ENCODE measurements around the gene PACSIN3.

Gene PACSIN3

DNA sequence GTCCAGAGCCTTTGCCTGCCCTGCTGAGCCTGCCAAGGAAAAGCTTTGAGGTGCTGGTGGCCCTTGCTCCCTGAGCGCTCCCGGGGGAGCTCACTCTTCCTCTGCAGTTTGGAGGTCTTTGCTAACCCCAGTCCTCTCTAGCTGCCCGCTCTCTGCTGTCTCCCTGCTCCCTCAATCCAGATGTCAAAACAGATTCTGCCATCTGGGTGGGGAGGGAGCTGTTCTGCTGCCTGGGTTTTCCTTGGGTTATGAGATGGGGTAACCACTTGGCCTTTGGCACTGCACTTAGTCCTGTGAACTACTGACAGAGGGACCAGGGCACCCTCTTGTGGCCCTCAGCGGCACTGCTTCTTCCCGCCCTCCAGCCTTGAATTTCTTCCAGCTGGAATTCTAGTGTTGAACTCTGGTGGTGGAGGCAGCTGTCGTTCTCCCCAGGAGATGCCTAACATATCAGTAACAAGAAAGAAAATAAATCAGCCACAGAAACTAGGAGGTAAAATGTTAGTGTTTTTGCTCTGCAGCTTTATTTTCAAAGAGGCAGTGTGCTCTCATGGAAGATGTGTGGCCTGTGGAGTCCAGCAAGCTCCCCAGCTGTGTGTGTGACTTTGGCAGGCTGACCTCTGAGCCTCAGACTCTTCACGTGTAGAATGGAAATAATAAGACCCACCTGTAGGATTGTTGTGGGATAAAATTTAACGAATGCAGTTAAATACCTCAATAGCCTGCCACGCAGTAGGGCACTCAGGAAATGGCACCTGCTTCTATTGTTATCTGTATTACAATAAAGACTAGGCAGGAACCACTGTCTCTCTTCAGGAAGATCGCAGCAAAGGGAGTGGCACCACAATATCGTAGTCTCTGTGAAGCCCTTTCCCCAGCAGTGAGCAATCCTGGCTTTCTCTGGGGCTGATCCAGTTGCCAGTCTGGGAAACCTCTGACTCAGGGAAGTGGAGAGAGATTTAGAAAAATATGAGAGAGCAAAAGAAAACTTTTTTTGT lies 33.0 kb downstream of the PACSIN3 start:
- peak; percentile 90 for DNase-seq (ENCODE audit: low spot score)

DNA sequence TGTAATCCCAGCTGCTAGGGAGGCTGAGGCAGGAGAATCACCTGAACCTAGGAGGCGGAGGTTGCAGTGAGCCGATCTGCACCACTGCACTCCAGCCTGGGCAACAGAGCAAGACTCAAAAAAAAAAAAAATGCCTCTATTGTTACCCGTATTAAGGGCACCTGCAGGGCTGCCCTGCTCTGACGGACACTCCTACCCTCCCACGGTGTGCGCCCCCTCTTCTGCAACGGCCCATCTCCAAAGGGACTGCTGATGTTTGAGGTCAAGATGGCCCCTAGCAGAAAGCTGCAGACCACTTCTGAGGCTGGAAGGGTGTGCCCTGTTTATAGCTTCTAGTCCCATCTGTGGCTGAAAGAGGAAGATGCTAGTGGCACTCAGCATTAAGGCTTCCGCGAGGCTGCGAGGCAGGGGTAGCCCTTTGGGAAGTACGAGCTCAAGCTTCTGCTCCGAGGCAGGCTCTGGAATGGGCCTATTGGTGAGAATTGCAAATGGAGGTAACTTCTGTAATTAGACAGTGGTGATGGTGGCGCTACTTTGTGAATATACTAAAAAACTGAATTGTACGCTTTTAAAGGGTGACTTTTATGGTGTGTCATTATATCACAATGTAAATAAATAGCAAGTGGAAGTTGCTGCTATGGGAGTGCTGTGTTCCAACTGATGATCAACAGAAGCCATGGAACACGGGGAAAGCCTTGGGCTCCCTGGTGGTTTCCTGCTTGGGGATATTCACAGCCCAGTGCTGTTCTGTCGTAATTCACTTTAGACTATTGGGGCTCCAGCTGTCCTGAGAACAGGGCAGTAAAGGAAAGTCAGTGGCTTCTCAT lies 33.9 kb downstream of the PACSIN3 start:
- DNase-seq (ENCODE audit: low spot score) = no peak

DNA sequence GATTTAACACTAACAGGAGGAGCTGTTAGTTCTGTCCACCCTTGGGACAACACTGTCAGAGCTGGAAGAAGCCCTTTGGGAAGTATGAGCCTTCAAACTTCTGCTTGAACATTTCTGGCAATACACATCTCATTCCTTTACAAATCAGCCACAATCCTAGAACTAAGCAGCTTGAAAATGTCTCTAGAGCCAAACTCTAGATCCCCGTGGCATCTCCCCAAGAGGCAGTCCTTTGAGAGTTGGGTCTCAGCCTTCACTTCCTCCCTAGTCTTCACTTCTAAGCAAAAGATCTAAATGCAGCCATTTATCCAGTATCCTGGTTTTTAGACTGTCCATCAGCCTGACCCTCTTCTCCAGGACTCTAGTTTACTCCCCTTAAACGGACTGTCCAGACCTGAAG lies 36.5 kb downstream of the PACSIN3 start:
- DNase-seq (ENCODE audit: low spot score) = no peak

DNA sequence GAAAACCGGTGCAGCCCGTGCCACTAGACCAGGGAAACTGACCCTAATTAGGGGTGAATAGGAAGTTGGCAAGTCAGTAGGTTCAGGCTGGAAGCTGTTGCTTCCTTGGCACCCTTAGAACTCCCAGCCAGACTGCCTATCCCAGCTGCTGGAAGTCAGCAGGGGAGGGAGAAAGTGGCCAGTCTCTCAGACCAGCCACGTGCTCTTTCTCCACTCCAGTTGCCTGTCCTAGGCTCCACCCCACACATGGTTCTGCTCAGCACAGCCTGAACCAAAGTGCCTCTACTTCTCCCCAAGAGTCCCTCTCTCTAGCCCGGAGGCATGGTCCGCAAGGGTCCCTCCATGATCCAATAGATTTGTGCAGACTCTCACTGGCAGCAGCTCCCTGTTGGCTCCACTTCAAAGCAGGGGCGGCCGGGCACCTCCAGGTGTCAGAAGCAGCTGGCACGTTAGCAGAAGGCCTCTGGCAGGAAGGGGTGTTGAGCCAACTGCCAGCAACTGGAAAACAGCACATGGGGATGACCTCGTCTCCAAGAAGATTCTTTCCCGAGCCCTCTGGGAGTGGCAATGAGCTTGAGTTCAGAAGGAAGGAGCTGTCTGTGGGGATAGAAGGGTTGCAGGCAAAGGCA lies 37.2 kb downstream of the PACSIN3 start:
- DNase-seq (ENCODE audit: low spot score) = peak; percentile 61

DNA sequence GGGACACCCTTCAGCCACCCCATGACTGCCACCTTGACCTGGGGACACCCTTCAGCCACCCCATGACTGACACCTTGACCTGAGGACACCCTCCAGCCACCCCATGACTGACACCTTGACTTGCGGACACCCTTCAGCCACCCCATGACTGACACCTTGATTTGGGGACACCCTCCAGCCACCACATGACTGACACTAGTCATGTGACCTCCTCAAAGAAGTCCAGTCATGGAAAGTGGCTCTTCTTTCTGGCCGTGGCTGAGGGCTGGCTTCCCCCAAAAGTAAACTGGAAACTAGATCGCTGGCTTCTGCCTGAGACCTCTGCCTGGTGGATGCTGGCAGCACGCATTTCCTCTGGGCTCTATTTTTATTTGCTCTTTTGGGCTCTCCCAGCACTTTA lies 38.0 kb downstream of the PACSIN3 start:
- no peak for DNase-seq (ENCODE audit: low spot score)

DNA sequence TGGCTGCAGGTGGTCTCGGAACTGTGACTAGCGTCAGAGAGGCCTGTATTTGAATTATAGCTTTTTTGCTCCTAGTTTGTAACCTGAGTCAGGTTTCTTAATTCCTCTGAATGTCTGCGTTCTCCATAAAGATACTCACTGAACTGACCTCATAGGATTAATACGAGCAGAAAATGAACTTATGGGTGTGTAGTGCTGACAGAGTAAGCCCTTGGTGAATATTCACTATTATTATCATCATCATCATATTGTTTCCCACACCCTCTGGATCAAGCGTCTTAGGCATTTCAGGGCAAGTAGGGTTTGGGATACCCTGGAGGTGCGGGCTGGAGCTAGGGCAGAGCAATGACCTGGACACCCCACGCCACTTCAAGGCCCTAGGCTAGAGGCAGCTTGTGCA lies 38.6 kb downstream of the PACSIN3 start:
- DNase-seq (ENCODE audit: low spot score) = no peak

DNA sequence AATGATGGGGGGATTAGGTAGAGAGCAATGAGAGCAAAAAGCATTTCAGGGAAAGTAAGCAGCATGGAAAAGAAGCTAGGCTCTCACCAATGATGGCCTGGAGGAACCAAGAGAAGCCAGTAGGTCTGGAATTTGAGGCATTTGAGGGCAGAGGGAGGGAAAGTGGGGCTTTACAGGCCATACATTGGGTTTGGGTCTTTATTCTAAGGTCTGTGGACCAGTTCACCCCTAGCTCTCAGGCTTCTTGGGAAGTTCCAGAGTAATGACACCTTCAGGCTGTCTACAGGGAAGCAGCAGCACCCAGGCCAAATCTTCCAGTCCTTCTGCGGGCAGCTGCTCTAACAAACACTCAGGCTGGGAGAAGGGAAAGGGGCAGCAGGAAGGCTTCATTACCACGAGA lies 39.0 kb downstream of the PACSIN3 start:
- DNase-seq (ENCODE audit: low spot score) = no peak

DNA sequence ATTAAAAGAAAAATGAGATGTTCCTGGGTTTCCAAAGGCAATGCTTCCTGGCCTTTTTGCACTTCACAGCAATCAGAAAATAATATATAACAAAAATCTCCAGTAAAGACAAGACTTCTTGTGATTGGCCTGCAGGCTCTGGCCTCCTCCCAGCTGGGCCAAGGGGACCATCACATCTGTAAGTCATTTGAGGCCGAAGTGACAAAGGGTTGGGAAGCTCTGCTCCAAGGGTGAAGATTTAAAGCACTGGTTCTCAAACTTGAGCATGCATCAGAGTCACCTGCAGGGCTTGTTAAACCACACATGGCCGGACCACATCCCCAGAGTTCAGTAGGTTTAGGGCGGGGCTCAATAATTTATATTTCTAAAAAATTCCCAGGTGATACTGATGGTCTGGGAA lies 41.7 kb downstream of the PACSIN3 start:
- DNase-seq (ENCODE audit: low spot score) = no peak

DNA sequence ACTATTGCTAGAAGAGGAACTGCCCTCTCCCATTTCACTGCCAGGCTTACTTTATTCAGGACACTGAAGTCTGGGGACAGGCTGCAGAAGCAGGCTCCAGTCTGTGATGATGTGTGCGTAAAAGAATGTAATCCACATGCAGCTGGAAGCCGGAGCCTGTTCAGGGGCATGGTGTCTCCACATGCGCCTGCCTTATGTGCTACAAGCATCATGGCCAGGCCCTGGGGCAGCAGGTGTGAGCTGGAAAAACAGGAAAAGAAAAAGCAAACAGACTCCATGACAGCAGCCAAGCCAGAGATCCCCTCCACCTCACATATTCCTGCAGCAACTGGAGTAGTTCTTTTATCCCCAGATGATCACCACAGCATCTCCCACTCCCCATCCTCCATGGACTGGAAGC lies 42.9 kb downstream of the PACSIN3 start:
- no peak for DNase-seq (ENCODE audit: low spot score)

DNA sequence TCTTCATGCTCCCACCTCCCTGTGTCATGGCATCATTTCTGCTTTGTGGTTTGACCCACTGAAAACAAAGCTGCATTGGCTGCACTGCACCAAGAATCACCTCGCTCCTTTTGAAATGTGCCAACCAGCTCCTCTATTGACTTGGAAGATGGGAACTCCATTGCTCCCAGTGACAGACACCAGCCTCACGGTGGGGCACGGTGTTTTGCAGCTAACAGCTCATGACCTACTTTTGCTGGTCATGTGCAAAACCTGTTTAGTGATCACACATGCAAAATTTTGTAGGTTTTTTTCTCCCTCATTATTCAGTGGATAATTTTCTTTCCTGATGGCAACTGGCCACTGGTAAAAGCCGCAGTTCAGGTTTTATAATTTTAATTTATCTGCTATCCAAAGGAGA lies 46.4 kb downstream of the PACSIN3 start:
- no peak for DNase-seq (ENCODE audit: low spot score)

DNA sequence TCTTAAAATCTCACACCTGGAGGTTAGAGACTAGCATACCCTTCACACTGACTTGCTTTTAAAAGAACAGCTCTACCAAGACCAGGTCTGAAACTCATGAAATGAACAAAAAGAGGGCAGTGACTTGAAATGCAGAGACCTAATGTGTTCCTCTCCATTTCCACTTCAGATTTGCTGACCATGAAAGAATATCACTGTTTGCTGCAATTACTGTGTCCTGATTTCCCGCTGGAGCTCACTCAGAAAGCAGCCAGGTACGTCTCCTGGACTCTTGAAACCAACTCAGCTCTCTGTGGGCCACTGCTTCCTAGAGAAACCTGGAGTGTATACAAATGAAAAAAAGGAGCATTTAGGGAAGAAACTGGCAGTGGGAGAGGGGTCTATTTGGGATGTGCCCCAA lies 48.8 kb downstream of the PACSIN3 start:
- DNase-seq (ENCODE audit: low spot score) = no peak

DNA sequence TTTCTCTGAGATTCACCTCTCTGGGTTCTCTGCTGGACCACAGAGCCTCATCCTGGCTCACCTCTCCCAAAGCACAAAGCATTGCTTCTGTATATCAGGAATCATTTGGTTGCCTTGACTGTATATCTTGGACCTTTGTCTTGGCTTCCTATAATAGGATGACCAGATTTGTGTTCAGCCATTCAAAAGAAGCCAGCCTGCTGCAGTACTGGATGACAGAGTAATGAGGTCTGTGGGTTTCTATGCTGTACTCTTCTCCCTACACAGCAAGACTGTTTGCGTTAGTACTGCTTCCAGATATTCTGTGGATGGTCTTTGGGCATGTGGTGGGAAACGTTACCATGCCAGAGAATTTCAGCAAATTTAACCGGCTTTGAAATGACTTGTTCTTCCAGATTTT lies 49.3 kb downstream of the PACSIN3 start:
- no peak for DNase-seq (ENCODE audit: low spot score)

DNA sequence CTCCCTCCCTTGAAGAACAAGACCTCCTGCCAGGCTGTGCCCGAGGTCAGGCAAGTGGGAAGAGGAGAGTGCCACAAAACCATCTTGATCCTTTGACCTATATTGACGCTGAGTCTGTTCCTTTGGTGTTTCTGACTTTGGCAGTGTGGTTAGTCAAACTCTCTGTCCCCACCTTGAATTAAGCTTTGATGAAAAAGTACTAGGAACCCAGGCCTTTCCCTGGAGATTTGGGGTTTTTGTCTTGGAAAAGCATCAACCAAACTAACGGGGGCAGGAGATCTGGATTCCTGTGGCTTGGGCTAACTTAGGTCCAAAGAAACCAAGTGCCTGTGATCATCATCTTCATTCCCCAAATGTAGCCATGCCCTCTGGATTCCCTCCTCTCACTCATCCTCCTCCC lies 49.9 kb downstream of the PACSIN3 start:
- DNase-seq (ENCODE audit: low spot score) = no peak

DNA sequence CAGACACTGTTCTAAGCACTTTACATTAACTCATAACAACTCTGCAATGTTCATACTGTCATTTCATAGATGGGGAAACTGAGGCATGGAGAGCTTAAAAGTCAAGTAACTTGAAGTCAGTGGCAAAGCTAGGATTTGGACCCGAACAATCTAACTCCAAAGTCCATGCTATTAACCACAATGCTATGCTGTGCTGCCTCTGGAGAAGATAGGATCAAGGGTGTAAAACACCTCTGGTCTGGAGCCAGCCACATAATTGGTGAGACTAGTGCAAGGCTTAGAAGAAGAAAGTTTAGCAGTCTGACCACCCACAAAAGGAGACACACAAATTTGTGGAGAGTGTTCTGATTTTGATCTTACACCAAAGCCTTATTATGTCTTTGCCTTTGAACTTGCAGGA lies 53.3 kb downstream of the PACSIN3 start:
- DNase-seq (ENCODE audit: low spot score) = no peak

DNA sequence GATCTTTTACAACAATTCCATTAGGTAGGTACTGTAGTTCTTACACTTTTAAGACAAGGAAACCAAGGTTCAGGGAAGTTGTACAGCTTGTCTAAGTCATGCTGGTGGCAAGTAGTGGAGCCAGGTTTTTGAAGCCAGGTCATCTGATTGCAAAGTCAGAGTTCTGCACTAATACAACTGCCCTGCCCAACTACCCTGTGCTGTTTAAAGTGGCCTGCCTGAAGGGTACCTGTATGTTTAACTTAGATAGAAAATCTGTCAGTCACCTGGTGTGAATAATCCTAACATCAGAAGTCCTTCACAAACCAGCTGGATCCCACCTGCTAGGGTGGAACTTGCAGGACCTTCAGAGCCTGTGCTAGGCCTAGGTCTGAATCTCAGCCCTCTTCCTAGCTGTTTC lies 53.7 kb downstream of the PACSIN3 start:
- DNase-seq (ENCODE audit: low spot score) = no peak

DNA sequence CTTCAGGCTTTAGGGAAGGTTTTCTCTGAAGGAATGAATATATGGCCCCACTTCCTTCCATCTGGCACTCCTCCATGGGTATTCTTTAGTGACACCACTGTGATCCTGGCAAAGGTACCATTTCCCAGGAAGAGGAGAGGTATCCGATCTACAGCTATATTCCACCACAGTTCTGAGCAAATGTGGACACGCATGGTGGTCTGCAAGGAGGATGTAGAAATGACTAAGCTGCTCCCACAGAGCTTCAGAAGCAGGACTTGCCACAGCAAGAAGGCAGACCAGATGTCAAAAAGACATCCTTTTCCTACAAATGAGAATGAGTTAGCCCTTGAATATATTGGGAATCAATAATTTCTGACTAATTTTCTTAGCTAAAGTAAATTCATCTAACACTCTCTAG lies 55.1 kb downstream of the PACSIN3 start:
- DNase-seq (ENCODE audit: low spot score) = no peak

DNA sequence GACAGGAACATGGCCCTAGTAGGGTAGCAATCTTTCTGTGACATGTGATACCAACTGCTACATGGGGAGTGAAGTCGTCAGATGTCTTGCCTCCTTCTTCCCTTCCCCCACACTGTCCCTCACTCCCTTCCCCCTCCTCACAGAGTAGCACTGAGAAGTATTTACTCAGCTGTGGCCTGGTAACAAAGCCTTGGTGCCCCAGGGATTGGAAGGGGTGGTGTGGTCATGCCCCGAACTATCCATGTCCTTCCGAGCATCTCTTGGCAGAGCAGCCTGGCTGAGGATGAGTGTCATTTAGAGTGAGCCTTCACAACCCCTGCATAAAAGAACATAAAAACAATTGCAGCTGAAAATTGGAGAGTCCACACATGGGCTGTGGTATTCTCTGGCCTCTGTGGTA lies 55.7 kb downstream of the PACSIN3 start:
- no peak for DNase-seq (ENCODE audit: low spot score)

All from globus pallidus (tissue), 1 donor.